Measurements from ENCODE around the gene NFIA. TPM values are rescaled to one million over a fixed set of nuclear protein-coding genes. Genes with fewer than 3 reads are reported as not detected.

Gene NFIA
- total and polyA plus RNA-seq, 7 donors, result 4.0 to 42.7 (median 30.6) TPM

- Histone ChIP-seq H3K4me3 (no peak overlapping the region), H3K9me3 (no peaks in the 10 kb centered on the region), H3K27ac (no peak overlapping the region), H3K36me3 (ENCODE audit: insufficient read depth in 1 of 2, low read depth in 1 of 2) (no peaks in the 10 kb centered on the region), H3K27me3 (ENCODE audit: insufficient read depth in 3 of 3, low read length in 2 of 3) (no peaks in the 10 kb centered on the region), H3K4me1 (peaks cover 33% of the 10 kb centered on the region)
- no peak for DNase-seq
- ATAC-seq, result no peak
- no peak for TF ChIP-seq CTCF (IDR thresholded peaks at IDR 0.05)
- 80 to 93% (median 87%) methylated on average over 6 of the region's 6 CpGs for WGBS, 3 donors
- intact Hi-C loops (cut with DNase I), result no loop called here
These were observed 259.1 kb downstream of the NFIA start for GRCh38 chr1:61341426-61341825.

GRCh38 chr1:61343734-61344420, 261.5 kb downstream of the NFIA start:
- Histone ChIP-seq H3K4me1 (peaks cover 20% of the 10 kb centered on the region), H3K9me3 (no peaks in the 10 kb centered on the region), H3K27ac (no peak overlapping the region), H3K27me3 (ENCODE audit: insufficient read depth in 3 of 3, low read length in 2 of 3) (no peaks in the 10 kb centered on the region), H3K36me3 (ENCODE audit: insufficient read depth in 1 of 2, low read depth in 1 of 2) (no peaks in the 10 kb centered on the region), H3K4me3 (no peak overlapping the region)
- no peak for DNase-seq
- ATAC-seq, result no peak
- intact Hi-C loops (cut with DNase I), result no loop called here
- no peak for TF ChIP-seq CTCF (IDR thresholded peaks at IDR 0.05)
- 64 to 68% (median 67%) methylated on average over 6 of the region's 6 CpGs for WGBS, 3 donors

GRCh38 chr1:61344696-61345095, 262.3 kb downstream of the NFIA start:
- Histone ChIP-seq H3K4me3 (no peak overlapping the region), H3K27me3 (ENCODE audit: insufficient read depth in 3 of 3, low read length in 2 of 3) (no peaks in the 10 kb centered on the region), H3K4me1 (peaks cover 17% of the 10 kb centered on the region), H3K27ac (no peak overlapping the region), H3K36me3 (ENCODE audit: insufficient read depth in 1 of 2, low read depth in 1 of 2) (no peaks in the 10 kb centered on the region), H3K9me3 (no peaks in the 10 kb centered on the region)
- WGBS, 3 donors, result 30 to 33% (median 33%) methylated on average over 2 of the region's 2 CpGs
- no peak for TF ChIP-seq CTCF (IDR thresholded peaks at IDR 0.05)
- ATAC-seq (no peak), DNase-seq (no peak)
- intact Hi-C loops (cut with DNase I), result no loop called here

GRCh38 chr1:61348025-61348665, 265.8 kb downstream of the NFIA start:
- TF ChIP-seq CTCF (IDR thresholded peaks at IDR 0.05), result no peak
- Histone ChIP-seq H3K36me3 (ENCODE audit: insufficient read depth in 1 of 2, low read depth in 1 of 2) (peaks cover 0 to 5% of the 10 kb centered on the region in 2 donors), H3K27ac (peak overlapping the region; percentile 24), H3K4me1 (peaks cover 17% of the 10 kb centered on the region), H3K27me3 (ENCODE audit: insufficient read depth in 3 of 3, low read length in 2 of 3) (no peaks in the 10 kb centered on the region), H3K4me3 (no peak overlapping the region), H3K9me3 (no peaks in the 10 kb centered on the region)
- peak in 3 of 4 donors; percentile 74 to 82 (median 79) for ATAC-seq
- no peak for DNase-seq
- intact Hi-C loops (cut with DNase I), result no loop called here
- WGBS, 3 donors, result 18 to 49% (median 31%) methylated on average over 3 of the region's 3 CpGs

Data from psoas muscle (tissue), 8 donors.